ENCODE results near the gene FYB1. TPM values are rescaled to one million over a fixed set of nuclear protein-coding genes. Genes with fewer than 3 reads are reported as not detected.

FYB1 gene
- total and polyA plus RNA-seq, 2 of the 4 experiments (the other 2 are of a cell fraction) = not detected

DNA sequence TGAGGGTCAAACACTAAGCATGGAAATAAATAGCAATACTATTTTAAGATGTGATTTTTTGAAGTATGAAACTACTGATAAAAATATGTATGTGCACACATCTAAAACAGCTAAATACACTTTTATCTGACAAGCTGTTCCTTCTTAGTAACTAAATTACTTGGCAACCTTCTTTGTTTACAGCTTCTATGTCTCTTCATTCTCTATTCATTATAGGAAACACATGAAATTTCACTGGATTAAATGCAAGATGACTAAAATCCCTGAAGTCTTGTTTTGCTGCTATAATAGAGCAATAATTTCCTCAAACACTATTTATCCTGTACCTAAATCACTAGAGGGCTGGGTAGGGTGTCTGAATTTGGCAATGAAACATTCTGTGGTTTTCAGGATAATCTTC lies 156.8 kb downstream of the FYB1 start:
- Histone ChIP-seq H3K18ac (ENCODE audit: low read depth, low read length) (no peak overlapping the region), H4K5ac (ENCODE audit: low read depth, low read length) (no peak overlapping the region), H3K14ac (replicated peaks; ENCODE audit: low read depth, low read length) (no peak overlapping the region), H3K4me3 (ENCODE audit: insufficient read depth, low read depth, low read length) (no peak overlapping the region), H3K4me2 (ENCODE audit: low read depth, low read length) (peak overlapping the region; percentile 6; the same call in 1 of the 2 replicates), H2BK120ac (ENCODE audit: low read depth, low read length) (no peak overlapping the region), H3K27me3 (ENCODE audit: control insufficient read depth, insufficient read depth, low read length) (no peaks in the 10 kb centered on the region), H3K27ac (ENCODE audit: insufficient read depth, low read length) (no peak overlapping the region), H2BK20ac (ENCODE audit: low read depth, low read length) (no peak overlapping the region), H3K56ac (ENCODE audit: extremely low read depth, insufficient read depth, low read length) (no peak overlapping the region), H3K79me1 (ENCODE audit: low read depth in 1 of 2, low read length in 2 of 2) (peaks cover 27 to 50% of the 10 kb centered on the region in 2 experiments), H3K36me3 (ENCODE audit: control insufficient read depth, insufficient read depth, low read length) (peaks cover 11% of the 10 kb centered on the region), H2AFZ (replicated peaks; ENCODE audit: low read length, poor library complexity) (no peak overlapping the region), H4K20me1 (ENCODE audit: insufficient read depth, low read length) (peaks cover 55% of the 10 kb centered on the region), H3K4ac (ENCODE audit: low read depth, low read length) (no peak overlapping the region), H3K9me3 (ENCODE audit: control insufficient read depth, insufficient read depth, low read length) (peaks cover 7% of the 10 kb centered on the region), H3K4me1 (ENCODE audit: control insufficient read depth, insufficient read depth, low read length) (peaks cover 5% of the 10 kb centered on the region; the same call in 1 of the 2 replicates), H2BK15ac (ENCODE audit: low read depth, low read length) (no peak overlapping the region), H4K8ac (ENCODE audit: low read depth in 2 of 2, low read length in 2 of 2) (no peak overlapping the region), H2BK5ac (ENCODE audit: low read depth, low read length, poor library complexity, severe bottlenecking) (no peak overlapping the region), H2AK9ac (replicated peaks; ENCODE audit: low read depth, low read length, poor library complexity) (no peak overlapping the region), H3K9ac (ENCODE audit: low read depth, low read length) (no peak overlapping the region), H3K9me1 (ENCODE audit: insufficient read depth, low read length) (peaks cover 7% of the 10 kb centered on the region), H4K91ac (ENCODE audit: insufficient read depth, low read depth, low read length) (no peak overlapping the region), H3K23ac (ENCODE audit: low read depth, low read length) (no peak overlapping the region), H2AK5ac (ENCODE audit: low read depth, low read length) (no peak overlapping the region)
- in situ Hi-C loops (cut with MboI; ENCODE audit: low sequenced_read_pairs) = no loop called here
- intact Hi-C loops (cut with micrococcal nuclease) = no loop called here
- dilution Hi-C loops (cut with HindIII; ENCODE audit: low sequenced_read_pairs, unreplicated experiment) = no loop called here
- POLR2A ChIA-PET (ENCODE audit: unreplicated experiment) = interaction anchor here (0.6 kb wide), 1 partner anchor 138 kb away, joined by 3 read pairs; no protein-coding TSS in a partner anchor
- DNase-seq (no peak), ATAC-seq (ENCODE audit: low read depth) (no peak)
- TF ChIP-seq SMC3 (IDR thresholded peaks at IDR 0.05; ENCODE audit: low read depth, low read length) = no peak
- no peak for TF ChIP-seq CHD1 (IDR thresholded peaks at IDR 0.05; ENCODE audit: low read depth, low read length)
- TF ChIP-seq, protein P1, sequence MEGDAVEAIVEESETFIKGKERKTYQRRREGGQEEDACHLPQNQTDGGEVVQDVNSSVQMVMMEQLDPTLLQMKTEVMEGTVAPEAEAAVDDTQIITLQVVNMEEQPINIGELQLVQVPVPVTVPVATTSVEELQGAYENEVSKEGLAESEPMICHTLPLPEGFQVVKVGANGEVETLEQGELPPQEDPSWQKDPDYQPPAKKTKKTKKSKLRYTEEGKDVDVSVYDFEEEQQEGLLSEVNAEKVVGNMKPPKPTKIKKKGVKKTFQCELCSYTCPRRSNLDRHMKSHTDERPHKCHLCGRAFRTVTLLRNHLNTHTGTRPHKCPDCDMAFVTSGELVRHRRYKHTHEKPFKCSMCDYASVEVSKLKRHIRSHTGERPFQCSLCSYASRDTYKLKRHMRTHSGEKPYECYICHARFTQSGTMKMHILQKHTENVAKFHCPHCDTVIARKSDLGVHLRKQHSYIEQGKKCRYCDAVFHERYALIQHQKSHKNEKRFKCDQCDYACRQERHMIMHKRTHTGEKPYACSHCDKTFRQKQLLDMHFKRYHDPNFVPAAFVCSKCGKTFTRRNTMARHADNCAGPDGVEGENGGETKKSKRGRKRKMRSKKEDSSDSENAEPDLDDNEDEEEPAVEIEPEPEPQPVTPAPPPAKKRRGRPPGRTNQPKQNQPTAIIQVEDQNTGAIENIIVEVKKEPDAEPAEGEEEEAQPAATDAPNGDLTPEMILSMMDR (conservative IDR thresholded peaks at IDR 0.05; ENCODE audit: low read depth, low read length) = no peak
- TF ChIP-seq CEBPB (IDR thresholded peaks at IDR 0.05; ENCODE audit: low read depth, low read length) = no peak
- no peak for TF ChIP-seq RAD21 (IDR thresholded peaks at IDR 0.05; ENCODE audit: low read length)
- TF ChIP-seq RCOR1 (IDR thresholded peaks at IDR 0.05; ENCODE audit: insufficient replicate concordance, low read length) = no peak
- no peak for TF ChIP-seq RFX5 (IDR thresholded peaks at IDR 0.05; ENCODE audit: low read depth, low read length)
- TF ChIP-seq BHLHE40 (IDR thresholded peaks at IDR 0.05; ENCODE audit: low read depth, low read length) = no peak
- no peak for TF ChIP-seq MXI1 (IDR thresholded peaks at IDR 0.05; ENCODE audit: borderline replicate concordance, low read depth, low read length)
- no peak for TF ChIP-seq FOS (IDR thresholded peaks at IDR 0.05; ENCODE audit: low read depth, low read length)
- TF ChIP-seq POLR2A (IDR thresholded peaks at IDR 0.05; ENCODE audit: low read depth, low read length) = no peak
- TF ChIP-seq, protein P2, sequence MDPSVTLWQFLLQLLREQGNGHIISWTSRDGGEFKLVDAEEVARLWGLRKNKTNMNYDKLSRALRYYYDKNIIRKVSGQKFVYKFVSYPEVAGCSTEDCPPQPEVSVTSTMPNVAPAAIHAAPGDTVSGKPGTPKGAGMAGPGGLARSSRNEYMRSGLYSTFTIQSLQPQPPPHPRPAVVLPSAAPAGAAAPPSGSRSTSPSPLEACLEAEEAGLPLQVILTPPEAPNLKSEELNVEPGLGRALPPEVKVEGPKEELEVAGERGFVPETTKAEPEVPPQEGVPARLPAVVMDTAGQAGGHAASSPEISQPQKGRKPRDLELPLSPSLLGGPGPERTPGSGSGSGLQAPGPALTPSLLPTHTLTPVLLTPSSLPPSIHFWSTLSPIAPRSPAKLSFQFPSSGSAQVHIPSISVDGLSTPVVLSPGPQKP (IDR thresholded peaks at IDR 0.05; ENCODE audit: borderline replicate concordance, low read depth, low read length) = no peak
- no peak for TF ChIP-seq NFE2L2 (IDR thresholded peaks at IDR 0.05; ENCODE audit: low read depth, low read length)
- no peak for TF ChIP-seq MAZ (IDR thresholded peaks at IDR 0.05; ENCODE audit: borderline replicate concordance, low read depth, low read length)
- no peak for TF ChIP-seq MAFK (IDR thresholded peaks at IDR 0.05; ENCODE audit: low read depth, low read length)
- TF ChIP-seq USF2 (IDR thresholded peaks at IDR 0.05; ENCODE audit: low read depth, low read length) = no peak
- CTCF ChIA-PET = interaction anchor here (1.0 kb wide), 1 partner anchor 10 kb away, joined by 7 read pairs; no protein-coding TSS in a partner anchor
- no TSS peak for BruUV-seq (replicated peaks)
